Stimulated activated CD4-positive, alpha-beta T cell treated with anti-CD3 and anti-CD28 coated beads, Interleukin-15, amount 100 ng/mL, for 24 hours (primary cell): Measurements from ENCODE around the gene ZFAND3.
"Not testable (repeated sequence)": the region's sequence is repeated elsewhere in the genome, so short reads cannot be mapped to it uniquely, and the experiment has no call there.

Experiments
- DNase-seq: peaks from one replicate; pipeline ENCODE4 v3.0.0-alpha.2; 2020

The ZFAND3 gene

DNA sequence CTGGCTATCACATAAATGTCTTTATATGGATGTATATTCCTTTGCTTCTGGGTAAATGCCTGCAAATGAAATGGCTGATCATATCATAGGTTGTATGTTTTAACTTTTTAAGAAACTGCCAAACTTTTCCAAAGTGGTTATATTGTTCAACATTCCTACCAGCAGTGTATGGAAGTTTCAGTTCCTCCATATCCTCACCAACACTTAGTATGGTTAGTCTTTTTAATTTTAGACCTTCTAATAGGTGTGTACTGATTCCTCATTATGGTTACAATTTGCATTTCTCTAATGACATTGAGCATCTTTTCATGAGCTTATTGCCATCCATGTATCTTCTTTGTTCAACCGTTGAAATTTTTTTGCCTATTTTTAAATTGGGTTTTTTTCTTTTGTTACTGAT lies 155.4 kb downstream of the ZFAND3 start:
- DNase-seq, result no peak

DNA sequence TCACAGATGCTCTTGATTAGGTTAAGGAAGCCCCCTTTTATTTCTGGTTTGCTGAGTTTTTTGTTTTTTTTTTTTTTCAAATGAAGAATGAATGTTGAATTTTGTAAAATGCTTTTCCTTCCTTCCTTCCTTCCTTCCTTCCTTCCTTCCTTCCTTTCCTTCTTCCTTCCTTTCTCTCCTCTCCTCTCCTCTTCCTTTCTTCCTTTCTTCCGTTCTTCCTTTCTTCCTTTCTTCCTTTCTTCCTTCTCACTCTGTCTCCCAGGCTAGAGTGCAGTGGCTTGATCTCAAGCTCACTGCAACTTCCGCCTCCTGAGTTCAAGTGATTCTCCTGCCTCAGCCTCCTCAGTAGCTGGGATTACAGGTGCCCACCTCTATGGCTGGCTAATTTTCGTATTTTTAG lies 158.2 kb downstream of the ZFAND3 start:
- DNase-seq, result no peak

DNA sequence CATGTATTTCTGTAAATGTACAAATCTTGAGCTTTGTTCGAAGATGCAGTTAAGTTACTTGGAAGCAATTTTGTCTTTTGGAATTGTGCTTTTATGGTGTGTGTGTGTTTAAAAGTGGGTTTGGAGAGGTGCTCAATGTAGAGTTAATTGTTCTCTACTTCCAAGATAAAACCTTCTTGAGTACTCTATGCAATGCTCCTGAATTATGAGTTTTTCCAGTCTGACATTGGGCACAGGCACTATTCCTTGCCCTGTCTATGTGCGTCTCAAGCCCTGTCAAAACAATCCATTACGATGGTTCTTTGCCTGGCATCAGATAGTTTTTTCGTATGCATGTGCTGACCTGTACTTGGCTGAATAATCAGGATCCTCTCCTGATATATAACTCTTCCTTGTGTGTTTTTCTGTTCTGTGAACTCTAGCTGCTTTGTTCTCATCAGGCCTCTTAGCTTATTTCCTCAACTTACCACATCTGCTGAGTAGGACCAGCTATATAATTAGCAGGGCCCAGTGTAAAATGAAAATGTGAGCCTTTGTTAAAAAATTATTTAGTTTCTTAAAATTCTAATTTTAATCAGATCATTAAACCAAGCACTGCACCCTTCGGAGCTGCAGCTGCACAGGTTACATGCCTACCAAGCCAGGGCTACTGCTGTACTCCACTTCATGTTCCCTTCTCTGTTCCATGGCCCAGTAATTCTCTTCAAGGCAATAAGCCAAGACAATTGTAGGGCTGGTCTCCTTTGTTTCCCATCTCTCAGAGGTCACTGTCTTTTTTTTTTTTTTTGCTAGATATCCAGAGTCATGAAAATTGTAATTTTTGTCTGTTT lies 160.1 kb downstream of the ZFAND3 start:
- no peak for DNase-seq

DNA sequence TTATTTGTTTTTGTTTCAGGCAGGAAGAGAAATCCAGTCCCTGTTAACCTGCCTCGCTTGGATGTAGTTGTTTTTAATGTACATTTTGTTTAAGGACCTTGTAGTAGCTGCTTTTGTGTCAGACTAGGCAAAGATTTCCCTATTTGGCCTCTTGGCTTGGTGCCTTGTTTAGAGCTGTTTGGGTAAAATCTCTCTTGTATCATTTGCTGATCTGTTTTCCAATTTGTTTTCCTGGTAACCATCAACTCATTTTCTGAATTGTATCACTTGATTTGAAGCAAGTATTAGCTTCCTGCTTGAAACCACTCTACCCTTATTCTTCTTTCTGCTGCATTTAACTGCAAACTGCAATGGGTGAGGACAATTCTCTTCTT lies 160.7 kb downstream of the ZFAND3 start:
- DNase-seq, result no peak

DNA sequence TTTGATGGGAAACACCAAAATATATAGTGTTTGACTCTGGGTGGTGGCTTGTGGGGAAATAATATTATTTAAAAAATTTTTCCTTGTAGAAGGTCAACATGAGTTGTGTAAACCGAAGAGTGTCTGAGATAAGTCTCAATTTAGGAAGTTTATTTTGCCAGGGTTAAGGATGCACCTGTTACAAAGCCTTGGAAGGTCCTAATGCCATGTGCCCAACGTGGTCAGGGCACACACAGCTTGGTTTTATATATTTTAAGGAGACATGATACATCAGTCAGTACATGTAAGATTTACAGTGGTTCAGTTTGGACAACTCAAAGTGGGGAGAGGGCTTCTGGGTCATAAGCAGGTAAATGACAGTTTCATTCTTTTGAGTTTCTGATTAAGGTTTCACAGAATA lies 162.1 kb downstream of the ZFAND3 start:
- no peak for DNase-seq

DNA sequence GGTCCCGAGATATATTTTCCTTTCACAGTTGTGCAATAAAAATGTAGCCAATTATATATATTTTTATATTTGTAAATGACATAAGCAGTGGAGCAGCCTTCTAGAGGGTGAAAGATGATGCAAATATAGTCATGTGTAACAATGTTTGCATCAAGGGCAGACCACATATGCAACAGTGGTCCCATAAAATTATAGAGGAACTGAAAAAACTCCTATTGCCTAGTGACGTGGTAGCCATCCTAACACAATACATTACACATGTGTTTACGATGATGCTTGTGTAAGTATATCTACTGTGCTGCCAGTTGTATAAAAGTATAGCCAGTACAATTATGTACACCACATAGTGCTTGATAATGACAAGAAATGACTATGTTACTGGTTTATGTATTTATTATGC lies 162.8 kb downstream of the ZFAND3 start:
- DNase-seq, result no peak

DNA sequence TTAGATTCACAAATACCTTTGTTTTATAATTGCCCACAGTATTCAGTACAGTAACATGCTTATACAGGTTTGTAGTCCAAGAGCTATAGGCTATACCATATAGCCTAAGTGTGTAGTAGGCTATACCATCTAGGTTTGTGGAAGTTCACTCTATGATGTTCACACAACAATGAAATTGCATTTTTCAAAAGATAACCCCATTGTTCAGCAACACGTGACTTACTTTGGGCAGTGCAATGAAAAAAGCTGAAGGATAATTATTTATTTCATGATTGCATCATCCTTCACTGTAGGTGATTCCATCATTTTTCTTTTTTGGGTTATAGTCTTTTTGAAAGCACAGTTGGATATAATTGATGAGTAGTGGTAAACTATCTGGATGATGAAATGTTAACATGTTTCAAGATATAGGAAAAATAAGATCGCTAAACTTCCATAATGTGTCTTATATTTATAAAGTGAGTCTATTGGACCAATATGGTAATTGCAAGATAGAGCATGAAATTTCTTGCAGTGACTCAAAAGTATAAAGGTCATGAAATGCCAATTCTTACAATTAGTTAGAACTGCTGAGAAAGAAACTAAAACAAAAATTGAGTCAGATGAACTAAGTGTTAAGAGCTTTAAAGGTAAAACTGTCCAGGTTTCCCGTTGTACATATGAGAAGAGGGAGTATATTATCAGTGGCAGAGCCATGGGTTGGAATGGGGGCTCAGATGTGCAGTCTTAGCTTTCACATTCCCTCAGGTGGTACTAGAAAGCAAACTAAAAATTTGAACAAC lies 164.4 kb downstream of the ZFAND3 start:
- DNase-seq, result no peak

DNA sequence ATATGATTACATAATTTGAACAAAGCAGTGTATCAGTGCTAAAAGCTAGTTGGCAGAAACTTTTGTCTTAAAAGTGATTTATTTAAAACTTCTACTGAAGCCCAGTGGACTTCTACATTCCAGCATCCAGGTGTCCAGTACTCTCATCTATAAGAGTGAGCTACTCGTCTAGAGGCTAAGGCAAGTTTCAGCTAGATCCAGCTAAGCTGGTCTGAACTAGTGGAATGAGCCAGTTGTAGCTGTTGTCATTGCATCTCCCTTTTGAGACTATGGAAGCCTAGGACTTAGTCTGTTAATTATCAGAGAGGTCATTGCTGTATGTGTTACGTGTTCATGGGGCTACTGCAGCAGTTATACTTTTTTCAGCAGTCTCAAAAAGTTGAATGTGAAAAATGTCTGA lies 165.1 kb downstream of the ZFAND3 start:
- DNase-seq, result no peak

DNA sequence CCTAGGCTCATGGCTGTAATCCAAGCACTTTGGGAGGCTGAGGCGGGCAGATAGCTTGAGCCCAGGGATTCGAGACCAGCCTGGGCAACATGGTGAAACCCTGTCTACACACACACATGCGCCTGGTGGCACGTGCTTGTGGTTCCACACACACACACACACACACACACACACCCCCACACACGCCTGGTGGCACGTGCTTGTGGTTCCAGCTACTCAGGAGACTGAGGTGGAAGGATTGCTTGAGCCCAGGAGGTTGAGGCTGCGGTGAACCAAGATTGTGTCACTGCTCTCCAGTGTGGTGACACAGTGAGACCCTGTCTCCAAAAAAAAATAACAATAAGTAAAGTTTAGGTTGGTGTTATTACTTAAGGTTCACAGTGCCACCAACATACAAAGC lies 165.8 kb downstream of the ZFAND3 start:
- DNase-seq, result peak; percentile 51

DNA sequence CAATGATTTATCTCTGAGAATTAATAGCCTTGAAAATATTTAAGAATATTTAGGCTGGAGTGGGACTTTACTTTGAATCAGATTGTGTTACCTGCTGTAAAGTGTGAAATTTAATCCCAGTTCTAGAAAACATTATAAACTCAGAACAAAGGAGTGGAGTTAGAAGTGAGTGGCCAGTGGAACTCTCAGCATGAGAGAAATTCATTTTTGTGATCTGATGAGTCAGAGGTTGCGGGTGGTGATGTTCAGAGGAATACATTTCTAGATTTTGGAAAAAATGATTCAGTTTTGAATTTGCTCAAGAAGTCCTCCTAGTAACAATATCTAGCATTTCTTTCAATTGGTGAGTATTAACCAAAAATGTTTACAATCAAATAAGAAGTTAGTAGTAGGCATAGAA lies 167.5 kb downstream of the ZFAND3 start:
- peak; percentile 55 for DNase-seq

DNA sequence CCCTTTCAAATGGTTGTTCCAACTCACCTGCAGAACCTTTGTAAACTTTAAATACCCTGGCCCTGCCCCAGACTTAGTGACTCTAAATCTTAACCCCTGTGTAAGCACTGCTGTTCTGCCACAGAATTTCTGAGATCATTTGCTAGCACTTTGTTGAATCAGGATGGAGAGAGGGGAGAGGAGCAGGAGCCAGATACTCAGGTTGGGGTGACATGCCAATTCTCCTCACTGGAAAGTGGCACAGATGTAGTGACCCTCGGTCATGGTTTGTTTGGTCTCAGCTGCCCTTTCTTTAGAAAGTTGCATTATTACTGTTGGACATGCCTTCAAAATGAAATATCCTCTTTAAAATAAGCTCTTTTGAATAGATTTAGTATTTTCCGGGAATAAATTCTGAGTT lies 168.0 kb downstream of the ZFAND3 start:
- DNase-seq, result no peak

DNA sequence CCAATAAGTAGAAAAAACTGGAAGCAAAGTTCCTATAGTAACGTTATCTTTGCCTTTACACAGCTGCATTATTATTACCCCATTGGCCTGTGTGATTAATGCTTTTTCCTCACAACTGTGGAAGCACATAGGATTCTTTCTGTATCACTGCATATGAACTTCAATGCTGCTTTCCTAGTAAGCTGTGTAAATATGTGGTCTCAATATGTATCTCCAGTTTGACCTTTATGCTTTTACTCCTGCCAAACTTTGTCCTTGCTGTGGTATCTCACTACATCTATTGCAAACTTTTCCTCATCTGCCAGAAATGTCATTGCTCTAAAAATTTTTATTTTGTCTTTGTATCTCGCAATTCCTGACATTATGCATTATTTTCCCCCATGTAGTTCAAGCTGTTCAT lies 168.6 kb downstream of the ZFAND3 start:
- no peak for DNase-seq

DNA sequence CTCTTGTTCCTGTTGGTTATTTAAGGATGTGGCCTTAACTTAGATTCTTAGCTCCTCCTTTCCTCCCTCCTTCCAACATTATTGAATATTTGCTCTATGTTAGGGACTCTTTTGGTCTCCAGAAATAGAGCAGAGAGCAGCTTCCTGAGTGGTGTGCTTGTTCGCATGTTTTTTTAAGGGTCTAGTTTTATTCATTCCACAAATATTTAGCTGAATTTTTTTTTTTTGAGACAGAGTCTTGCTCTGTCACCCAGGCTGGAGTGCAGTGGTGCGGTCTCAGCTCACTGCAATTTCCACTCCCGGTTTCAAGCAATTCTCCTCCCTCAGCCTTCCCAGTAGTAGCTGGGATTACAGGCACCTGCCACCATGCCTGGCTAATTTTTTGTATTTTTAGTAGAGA lies 169.2 kb downstream of the ZFAND3 start:
- no peak for DNase-seq

DNA sequence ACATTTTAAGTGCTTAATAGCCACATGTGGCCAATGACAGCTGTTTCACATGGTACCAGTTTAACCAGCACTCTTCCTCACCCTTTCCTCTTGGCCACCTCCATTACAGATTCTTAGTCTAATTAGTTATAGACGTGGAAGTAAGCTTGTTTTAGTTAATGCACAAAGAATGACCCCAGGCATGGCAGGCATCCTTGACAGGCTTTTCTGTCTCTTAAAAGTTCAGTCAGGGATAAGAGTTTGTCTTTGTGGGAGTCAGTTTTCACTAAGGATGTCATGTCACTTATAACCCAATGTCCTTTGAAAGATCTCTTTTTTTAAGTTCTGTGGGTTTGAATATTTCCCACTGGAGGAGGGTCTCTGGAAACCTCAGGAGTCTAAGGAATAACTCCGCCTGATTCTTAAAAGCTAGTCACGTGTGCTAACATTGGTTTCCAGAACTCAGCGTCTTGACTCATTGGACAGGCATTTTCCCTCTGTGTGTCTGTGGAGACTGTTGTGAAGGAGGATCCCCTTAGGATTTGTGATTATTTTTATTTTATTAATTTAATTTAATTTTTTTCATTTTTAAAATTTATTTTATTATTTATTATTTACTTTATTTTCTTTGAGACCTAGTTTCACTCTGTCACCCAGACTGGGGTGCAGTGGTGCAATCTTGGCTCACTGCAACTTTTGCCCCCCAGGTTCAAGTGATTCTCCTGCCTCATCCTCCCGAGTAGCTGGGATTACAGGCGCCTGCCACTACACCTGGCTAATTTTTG lies 171.4 kb downstream of the ZFAND3 start:
- no peak for DNase-seq

DNA sequence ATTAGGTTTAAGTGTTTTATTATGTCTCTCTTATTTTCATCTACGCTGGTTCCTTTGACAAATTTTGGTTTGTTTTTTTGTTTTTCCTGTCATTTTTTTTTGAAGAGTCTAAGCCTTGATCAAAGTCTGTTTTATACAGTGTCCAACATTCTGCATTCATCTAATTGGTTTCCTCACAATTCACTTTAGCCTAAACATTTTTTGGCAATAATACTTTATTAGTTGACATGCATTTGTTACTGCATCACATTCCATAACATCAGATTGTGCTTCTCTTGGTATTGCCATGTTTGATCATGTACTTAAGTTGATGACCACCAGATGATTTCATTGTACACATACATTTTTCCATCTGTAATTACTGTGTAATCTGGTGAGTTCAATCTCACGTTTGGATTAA lies 173.2 kb downstream of the ZFAND3 start:
- DNase-seq, result no peak

DNA sequence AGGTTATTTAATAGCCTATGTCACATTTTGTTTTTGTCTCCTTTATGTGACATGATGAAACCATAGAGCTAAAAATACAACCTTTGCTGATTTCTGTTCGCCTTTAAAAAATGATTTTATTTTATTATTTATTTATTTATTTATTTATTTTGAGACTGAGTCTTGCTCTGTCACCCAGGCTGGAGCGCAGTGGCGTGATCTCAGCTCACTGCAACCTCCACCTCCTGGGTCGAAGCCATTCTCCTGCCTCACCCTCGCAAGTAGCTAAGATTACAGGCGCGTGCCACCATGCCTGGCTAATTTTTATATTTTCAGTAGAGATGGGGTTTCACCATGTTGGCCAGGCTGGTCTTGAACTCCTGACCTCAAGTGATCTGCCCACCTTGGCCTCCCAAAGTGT lies 173.7 kb downstream of the ZFAND3 start:
- DNase-seq, result not testable (repeated sequence)

DNA sequence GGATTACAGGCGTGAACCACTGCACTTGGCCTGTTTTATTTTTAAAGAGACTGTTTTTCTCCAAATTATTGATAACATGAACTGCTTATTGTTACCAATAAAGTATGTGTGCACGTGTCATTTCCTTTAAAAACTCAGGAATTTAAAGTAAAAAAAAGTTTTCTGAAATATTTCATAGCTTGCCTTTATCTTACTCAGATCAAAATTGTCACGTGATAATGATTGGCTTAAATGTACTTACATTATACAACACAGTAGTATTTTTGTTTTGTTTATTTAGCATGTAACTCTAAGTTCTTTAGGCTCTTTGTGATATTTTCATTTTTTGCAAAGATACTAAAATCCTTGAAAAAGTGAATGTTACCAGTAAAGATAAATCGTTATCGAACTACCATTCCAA lies 174.1 kb downstream of the ZFAND3 start:
- no peak for DNase-seq

DNA sequence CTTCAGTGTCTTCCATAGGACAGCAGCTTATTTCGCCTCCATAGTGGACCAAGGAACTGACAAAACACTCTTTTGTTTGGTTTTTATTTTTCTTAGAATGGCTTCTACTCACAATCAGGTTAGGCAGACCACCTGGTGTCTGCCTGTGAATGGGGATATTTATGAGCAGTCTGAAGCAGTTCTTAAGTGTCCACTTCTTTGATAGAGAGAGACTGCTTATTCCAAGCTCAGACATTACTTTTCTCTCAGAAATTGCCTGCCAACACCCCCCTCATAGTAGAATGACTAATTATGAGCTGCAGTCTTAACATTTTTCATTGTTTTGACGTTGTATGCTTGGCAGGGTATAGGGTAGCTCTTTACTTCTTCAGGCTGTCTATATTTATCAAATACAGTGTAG lies 174.7 kb downstream of the ZFAND3 start:
- no peak for DNase-seq

DNA sequence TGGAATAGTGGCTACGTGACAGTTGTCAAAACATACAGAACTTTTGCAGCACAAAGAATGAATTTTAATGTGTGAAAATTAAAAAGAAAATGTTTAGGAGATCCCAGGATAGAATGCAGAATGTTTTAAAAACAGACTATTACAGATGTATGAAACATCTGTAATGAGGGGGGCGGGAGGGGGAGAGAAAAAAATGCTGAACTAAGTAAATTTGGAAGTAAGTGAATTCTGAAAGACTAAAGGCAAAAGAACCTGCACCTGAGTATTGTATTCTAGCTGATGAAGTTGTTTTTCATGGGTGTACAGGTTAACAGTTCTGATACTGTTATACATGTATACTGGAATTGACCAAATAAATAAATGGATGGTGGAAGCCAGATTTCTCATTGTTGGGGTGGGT lies 178.8 kb downstream of the ZFAND3 start:
- no peak for DNase-seq

DNA sequence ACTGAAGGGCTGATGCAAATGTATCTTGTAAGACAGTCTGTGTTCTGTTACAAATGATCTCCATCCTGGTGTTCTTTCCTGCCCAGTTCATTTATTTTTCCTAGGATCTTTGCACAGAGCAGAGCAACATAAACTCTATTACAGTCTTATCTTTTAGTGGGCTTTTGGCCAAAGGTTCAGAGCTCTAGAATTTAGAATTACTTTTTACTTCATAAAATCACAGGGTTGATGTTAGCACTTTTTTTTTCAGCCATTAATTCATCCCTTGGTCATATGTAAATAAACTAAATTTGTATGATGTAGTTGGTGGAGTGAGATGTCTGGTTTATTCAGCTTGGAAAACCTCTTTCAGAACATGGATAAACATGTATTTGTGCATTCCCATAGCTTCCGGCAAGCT lies 181.9 kb downstream of the ZFAND3 start:
- no peak for DNase-seq

DNA sequence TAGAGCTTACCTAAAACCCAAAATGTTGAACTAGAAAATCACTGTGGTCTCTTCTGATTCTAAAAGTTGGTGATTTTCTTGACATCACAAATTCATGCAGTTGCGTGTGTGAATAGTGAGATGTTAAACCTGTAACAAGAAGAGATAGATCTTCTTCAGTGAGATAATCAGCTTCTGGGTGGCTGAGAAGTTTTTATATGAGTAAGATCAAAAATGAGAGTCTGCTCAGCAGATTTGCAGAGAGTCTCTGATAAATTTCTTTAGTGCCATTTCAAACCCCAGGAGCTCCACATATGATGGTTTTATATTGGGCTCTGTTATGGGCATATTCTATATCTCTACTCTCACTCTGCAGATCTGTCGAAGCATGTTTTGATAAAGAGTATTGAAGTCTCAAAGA lies 185.4 kb downstream of the ZFAND3 start:
- DNase-seq, result no peak

DNA sequence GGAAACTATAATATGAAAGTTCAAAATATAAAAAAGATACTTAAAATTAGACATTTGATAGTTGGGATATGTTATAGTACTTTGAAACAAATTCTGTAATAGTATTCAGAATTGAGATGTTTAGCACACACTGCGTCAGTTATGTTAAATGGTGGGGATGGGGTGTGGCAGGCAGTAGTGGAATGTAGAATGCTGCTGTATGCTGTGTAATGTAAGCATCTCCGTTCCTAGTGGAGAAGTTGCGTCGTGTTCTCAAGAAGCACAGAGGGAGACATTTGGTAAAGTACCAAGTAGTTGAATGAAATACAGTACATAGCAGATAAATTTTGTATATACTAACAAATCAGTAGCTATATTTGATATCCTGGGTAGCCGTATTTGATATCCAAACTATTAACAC lies 192.4 kb downstream of the ZFAND3 start:
- no peak for DNase-seq

DNA sequence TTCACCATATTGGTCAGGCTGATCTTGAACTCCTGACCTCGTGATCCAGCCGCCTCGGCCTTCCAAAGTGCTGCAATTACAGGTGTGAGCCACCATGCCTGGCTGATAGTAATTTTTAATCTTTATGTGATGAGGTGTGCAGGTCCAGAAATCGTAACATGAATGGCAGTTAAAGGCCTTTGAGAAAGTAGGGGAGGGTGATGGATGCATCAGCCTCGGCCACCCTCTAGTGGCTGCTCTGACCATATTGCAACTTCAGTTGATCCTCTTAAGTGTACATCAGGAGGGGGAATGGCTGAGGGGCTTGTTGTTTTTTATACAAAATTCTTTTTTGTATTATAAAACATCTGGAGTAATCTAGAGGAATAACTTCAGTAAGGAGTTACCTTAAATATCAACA lies 193.0 kb downstream of the ZFAND3 start:
- DNase-seq, result peak; percentile 22

DNA sequence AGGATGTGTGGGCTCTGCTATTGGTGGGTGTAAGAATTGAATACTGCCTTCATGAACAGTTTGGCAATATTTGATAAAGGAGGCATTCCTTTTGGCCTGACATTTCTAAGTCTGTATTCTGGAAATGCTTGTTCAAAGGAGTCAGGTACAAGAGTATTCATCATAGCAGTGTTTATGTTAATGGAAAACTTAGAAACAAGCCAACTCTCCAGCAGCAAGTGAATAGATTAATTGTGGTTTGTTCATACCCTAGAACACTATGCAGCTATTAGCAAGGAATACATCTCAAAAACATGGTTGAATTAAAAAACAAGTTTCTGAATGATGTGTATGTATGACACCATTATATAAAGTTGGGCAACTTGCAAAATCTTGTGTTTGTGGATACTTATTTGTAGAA lies 195.8 kb downstream of the ZFAND3 start:
- no peak for DNase-seq
